BLaER1 (cell line): ENCODE measurements around the gene NCAPH2.
A peak's percentile ranks its signal among the peaks of the same experiment; 100 is the strongest.

Experiments used
- H3K27ac ChIP-seq: shearing (Covaris generic); formaldehyde crosslinking; 2 replicates; pipeline ENCODE4 v1.8.1; 2022
- H3K27me3 ChIP-seq: shearing (Covaris generic); formaldehyde crosslinking; 2 replicates; pipeline ENCODE4 v1.8.1; 2022
- H3K36me3 ChIP-seq: shearing (Covaris generic); formaldehyde crosslinking; 2 replicates; pipeline ENCODE4 v1.8.1; 2022
- H3K4me1 ChIP-seq: shearing (Covaris generic); formaldehyde crosslinking; 2 replicates; pipeline ENCODE4 v1.8.1; 2022
- H3K4me2 ChIP-seq: shearing (Covaris generic); formaldehyde crosslinking; 2 replicates; pipeline ENCODE4 v1.8.1; 2022
- H3K4me3 ChIP-seq: shearing (Covaris generic); formaldehyde crosslinking; 2 replicates; pipeline ENCODE4 v1.8.1; 2022
- H3K9ac ChIP-seq: shearing (Covaris generic); formaldehyde crosslinking; 2 replicates; pipeline ENCODE4 v1.8.1; 2022
- H3K9me3 ChIP-seq: shearing (Covaris generic); formaldehyde crosslinking; 2 replicates; pipeline ENCODE4 v1.8.1; 2022
- H4K20me1 ChIP-seq: shearing (Covaris generic); formaldehyde crosslinking; 2 replicates; pipeline ENCODE4 v1.8.1; 2022
- Cebpa-rat ChIP-seq: shearing (Covaris generic); IDR thresholded peaks from 2 replicates; pipeline ENCODE4 v1.8.1; 2022

Gene NCAPH2

DNA sequence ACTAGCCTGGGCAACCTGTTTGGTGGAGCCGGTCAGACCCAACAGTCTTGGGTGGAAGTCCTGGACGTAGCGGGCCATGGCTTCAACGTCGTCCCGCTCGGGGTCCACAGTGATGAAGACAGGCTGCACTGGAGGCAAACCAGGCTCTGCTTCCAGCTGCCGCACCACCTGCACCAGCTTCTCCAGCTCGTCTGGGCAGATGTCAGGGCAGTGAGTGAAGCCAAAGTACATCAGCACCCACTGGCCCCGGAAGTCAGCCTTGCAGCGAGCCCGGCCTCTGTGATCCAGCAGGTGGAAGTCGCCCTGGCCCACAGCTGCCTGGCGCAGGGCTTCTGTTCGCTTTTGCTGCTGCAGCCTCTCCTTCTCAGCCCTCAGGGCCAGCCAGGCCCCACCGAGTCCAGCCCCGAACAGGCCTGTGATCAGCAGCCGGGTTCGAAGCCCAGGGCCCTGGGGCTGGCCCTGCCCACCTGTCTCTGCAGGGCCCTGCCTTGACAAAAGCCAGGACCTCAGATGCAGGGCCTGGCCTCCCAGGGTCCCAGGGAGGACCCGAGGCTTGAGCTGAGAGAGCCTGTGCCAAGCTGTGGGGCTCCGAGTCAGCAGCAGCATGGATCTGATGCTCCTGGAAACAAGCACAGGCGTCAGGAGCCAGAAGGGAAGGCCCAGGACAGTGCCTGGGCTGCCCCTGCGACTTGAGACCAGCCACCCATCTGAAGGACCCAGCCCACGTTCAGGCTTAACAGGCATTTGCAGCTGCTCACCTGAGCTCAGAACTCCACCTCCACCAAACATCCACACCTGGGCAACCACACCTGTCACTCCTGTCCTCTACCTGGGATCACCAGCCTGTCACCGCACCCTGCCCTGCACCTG, 16.0 kb downstream of the NCAPH2 start:
- peaks cover 13% of the 10 kb centered on the region for H3K27me3 ChIP-seq
- H3K4me2 ChIP-seq, result peak overlapping the region; percentile 94
- peaks cover 52% of the 10 kb centered on the region for H3K36me3 ChIP-seq
- no peak overlapping the region for H3K27ac ChIP-seq
- peak overlapping the region; percentile 80 for H3K4me3 ChIP-seq
- peaks cover 36% of the 10 kb centered on the region for H3K4me1 ChIP-seq
- peak overlapping the region; percentile 88 for H3K9ac ChIP-seq
- no peak for TF ChIP-seq Cebpa-rat
- H3K9me3 ChIP-seq, result no peaks in the 10 kb centered on the region
- peaks cover 35% of the 10 kb centered on the region for H4K20me1 ChIP-seq

DNA sequence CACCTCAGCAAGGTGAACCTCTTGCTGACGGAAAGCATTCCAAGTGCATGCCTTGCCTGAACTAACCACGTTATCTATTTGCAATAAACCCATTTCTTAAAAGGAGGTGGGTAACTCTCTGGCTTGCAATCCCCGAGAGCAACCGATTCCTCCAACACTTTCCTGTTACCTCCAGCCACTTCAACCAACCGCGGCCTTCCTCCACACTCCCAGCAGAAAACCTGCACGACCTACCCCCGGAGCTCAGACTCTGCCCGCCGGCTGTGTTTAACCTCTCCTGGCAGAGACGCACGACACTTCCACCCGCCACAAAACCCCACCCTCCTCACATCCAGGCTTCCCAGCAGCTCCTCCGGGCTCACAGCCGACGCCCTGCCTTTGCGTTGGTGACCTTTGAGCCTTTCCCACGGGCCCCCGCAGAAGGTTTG, 16.7 kb downstream of the NCAPH2 start:
- H3K9ac ChIP-seq, result peak overlapping the region; percentile 88
- peaks cover 45% of the 10 kb centered on the region for H3K36me3 ChIP-seq
- TF ChIP-seq Cebpa-rat, result no peak
- H3K9me3 ChIP-seq, result peaks cover 5% of the 10 kb centered on the region
- H3K4me2 ChIP-seq, result peak overlapping the region; percentile 94
- H3K27me3 ChIP-seq, result peaks cover 19% of the 10 kb centered on the region
- H4K20me1 ChIP-seq, result peaks cover 36% of the 10 kb centered on the region
- peak overlapping the region; percentile 94 for H3K27ac ChIP-seq
- H3K4me3 ChIP-seq, result peak overlapping the region; percentile 80
- peaks cover 38% of the 10 kb centered on the region for H3K4me1 ChIP-seq

DNA sequence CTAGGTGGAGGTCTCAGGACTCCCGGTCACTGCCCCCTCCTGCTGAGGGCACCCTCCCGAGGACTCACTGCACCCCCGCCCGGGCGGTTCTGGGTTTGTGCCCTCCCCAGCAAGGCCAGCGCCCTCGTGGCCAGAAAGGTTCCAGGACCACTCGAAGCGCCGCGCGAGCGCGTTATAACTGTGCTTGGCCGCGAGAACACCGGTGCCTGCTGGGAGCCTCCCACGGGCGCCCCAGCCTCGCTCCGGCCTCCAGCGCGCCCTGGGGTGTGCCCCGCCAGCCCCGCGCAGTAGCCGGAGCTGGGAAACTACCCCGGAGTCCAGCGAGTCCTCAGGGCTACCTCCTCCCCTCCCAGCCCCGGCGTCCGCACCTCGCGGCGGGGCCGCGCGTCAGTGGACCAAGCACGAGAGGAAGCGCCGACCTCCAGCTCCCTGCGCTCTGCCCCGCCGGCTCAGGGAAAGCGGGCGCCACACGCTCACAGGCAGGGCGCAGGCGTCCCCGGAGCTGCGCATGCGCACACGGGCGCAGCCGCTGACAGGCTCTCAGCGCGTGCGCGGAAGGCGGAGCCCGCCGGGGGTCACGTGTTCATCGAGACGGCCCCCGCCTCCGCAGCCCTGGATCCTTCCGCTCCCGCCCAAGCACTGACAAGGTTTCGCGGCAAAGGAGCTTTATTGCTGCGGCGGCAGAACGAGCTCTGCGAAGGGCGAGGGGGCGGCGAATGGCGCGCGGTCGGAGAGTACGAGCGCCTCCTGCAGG, 17.3 kb downstream of the NCAPH2 start, which contains the start of gene SCO2:
TSS of gene SCO2 (minus strand) at position 495 of the 754 bp plus-strand sequence. CDS start 1,187 bp downstream, outside the sequence.
- TF ChIP-seq Cebpa-rat, result no peak
- peak within 1 kb of the TSS; percentile 94 for H3K4me2 ChIP-seq
- peak within 1 kb of the TSS; percentile 94 for H3K27ac ChIP-seq
- peaks cover 25% of the 10 kb centered on the region for H3K27me3 ChIP-seq
- H3K4me1 ChIP-seq, result peaks cover 44% of the 10 kb centered on the region
- peaks cover 42% of the 10 kb centered on the region for H4K20me1 ChIP-seq
- H3K9ac ChIP-seq, result peak within 1 kb of the TSS; percentile 88
- peaks cover 39% of the 10 kb centered on the region for H3K36me3 ChIP-seq
- H3K4me3 ChIP-seq, result peak within 1 kb of the TSS; percentile 80
- H3K9me3 ChIP-seq, result peaks cover 11% of the 10 kb centered on the region

DNA sequence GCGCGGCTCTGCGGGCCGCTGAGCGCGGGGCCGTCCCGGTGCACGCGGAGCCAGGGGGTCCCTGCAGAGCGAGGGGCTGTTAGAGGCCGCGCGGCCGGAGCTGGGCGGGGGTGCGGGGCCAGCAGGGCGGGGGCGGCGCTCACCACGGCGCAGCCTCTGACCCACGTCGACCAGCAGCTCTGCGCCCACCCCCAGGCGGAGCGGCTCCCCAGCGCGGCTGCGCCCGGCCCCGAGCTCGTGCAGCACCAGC, 17.8 kb downstream of the NCAPH2 start:
- peak overlapping the region; percentile 94 for H3K4me2 ChIP-seq
- peaks cover 49% of the 10 kb centered on the region for H3K4me1 ChIP-seq
- peak overlapping the region; percentile 88 for H3K9ac ChIP-seq
- peak overlapping the region; percentile 94 for H3K27ac ChIP-seq
- no peak for TF ChIP-seq Cebpa-rat
- peak overlapping the region; percentile 80 for H3K4me3 ChIP-seq
- H3K9me3 ChIP-seq, result peaks cover 16% of the 10 kb centered on the region
- H3K27me3 ChIP-seq, result peaks cover 30% of the 10 kb centered on the region
- H4K20me1 ChIP-seq, result peaks cover 47% of the 10 kb centered on the region
- peaks cover 34% of the 10 kb centered on the region for H3K36me3 ChIP-seq

DNA sequence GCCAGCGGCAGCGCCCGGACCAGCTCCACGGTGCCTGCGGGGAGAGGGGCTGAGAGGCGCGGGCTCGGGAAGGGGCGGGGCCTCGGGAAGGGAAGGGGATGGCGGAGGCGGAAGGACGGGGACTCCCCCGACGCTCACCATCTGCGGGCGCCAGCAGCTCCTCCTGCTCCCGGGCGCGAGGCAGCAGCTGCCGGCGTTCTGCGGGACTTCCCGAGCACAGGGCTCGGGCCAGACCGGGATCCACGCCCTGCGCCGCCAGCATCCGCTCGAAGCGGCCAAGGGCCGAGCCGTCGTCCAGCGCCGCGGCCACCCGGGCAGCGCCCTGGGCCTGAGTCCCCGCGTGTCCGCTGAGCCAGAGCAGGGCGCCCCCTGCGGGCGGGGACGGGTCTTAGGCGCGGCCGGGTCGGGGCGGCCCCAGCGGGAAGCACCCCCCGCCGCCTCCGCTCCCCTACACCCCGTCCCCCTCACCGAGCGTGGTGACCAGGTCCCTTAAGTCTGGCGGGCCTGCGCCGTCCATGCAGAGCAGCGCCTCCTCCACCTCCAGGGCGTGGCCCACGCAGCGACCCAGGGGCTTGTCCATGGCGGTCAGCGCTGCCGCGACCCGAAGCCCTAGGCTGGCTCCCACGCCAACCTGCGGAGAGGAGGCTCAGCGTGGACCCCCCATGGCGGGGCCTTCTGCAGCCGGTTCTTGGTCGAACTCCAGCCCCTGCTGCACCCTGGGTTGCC, 18.2 kb downstream of the NCAPH2 start:
- Histone ChIP-seq H3K4me1 (peaks cover 54% of the 10 kb centered on the region), H3K27ac (peak overlapping the region; percentile 94), H3K27me3 (peaks cover 35% of the 10 kb centered on the region), H3K4me2 (peak overlapping the region; percentile 94), H3K9ac (peak overlapping the region; percentile 88), H4K20me1 (peaks cover 52% of the 10 kb centered on the region), H3K4me3 (peak overlapping the region; percentile 80), H3K9me3 (peaks cover 18% of the 10 kb centered on the region), H3K36me3 (peaks cover 29% of the 10 kb centered on the region)
- TF ChIP-seq Cebpa-rat, result no peak

DNA sequence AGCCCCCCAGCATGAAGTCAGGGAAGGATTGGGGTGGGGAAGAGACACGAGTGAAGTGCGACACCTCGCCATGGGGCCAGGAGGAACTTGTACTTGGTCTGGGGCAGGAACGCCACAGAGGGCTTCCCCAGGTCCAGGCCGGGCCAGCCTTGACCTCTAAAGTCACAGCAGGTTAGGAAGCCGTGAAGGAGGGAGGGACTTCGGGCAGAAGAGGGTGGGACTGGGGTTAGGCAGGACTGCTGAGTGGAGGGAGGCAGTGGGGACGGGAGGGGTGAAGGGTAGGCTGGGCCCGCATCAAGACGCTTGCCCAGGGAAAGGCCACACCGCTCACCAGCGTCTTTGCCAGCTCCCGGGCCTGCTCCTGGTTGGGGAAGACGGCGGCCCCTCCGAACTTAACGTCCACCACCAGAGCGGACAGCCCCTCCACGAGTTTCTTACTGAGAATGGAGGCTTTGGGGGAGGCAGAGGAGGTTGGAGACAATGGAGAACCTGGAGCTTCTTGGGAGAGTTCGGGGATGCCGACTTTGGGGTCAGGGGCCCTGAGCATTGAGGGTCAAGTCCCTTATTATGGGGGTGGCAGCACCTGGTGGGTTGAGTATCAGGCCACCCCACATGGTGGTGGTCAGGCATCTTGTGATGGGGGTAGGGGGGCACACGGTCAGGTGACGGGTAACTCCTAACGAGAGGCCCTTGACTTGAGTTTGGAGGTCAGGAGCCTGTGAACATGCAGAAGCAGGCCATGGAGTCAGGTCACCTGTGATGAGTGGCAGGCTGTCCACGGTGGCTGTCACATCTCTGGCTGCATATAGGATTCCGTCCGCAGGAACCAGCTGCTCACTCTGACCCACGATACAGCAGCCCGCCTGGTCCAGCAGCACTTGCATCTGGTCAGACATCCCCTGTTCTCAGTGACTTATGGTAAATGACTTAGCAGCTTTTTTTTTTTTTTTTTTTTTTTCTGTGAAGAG, 19.1 kb downstream of the NCAPH2 start:
- peaks cover 60% of the 10 kb centered on the region for H4K20me1 ChIP-seq
- peak overlapping the region; percentile 94 for H3K4me2 ChIP-seq
- H3K9ac ChIP-seq, result peak overlapping the region; percentile 88
- peaks cover 44% of the 10 kb centered on the region for H3K27me3 ChIP-seq
- peaks cover 21% of the 10 kb centered on the region for H3K36me3 ChIP-seq
- peaks cover 18% of the 10 kb centered on the region for H3K9me3 ChIP-seq
- H3K27ac ChIP-seq, result peak overlapping the region; percentile 94
- no peak for TF ChIP-seq Cebpa-rat
- peaks cover 57% of the 10 kb centered on the region for H3K4me1 ChIP-seq
- H3K4me3 ChIP-seq, result peak overlapping the region; percentile 80

DNA sequence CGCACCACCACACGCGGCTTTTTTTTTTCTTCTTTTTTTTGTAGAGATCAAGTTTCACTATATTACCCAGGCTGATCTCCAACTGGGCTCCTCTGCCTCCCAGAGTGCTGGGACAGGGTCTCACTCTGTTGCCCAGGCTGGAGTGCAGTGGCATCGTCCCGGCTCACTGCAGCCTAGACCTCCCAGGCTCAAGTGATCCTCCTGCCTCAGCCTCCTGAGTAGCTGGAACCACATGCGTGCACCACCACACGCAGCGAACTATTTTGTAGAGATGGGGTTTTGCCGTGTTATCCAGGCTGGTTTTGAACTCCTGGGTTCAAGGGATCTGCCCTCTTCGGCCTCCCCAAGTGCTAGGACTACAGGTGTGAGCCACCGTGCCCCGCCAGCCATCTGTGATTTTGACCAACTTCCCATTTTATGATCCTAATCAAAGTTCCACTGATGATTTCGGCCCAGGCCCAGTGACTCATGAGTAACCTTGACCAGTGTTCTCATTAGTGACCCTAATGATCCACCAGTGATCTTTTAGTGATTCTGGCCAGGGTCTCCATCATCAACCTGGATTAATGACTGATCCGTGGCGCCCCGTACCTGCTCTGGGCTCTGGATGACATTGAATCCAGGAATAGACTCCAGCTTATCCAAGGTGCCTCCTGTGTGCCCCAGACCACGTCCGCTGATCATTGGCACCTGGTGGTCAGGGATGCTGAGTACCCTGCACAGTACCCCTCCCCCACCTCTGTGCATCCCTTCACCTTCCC, 20.1 kb downstream of the NCAPH2 start:
- TF ChIP-seq Cebpa-rat, result no peak
- no peak overlapping the region for H3K4me3 ChIP-seq
- peaks cover 18% of the 10 kb centered on the region for H3K9me3 ChIP-seq
- peaks cover 11% of the 10 kb centered on the region for H3K36me3 ChIP-seq
- H3K9ac ChIP-seq, result no peak overlapping the region
- no peak overlapping the region for H3K27ac ChIP-seq
- peaks cover 53% of the 10 kb centered on the region for H3K27me3 ChIP-seq
- H3K4me1 ChIP-seq, result peaks cover 57% of the 10 kb centered on the region
- H4K20me1 ChIP-seq, result peaks cover 57% of the 10 kb centered on the region
- peak overlapping the region; percentile 28 for H3K4me2 ChIP-seq

DNA sequence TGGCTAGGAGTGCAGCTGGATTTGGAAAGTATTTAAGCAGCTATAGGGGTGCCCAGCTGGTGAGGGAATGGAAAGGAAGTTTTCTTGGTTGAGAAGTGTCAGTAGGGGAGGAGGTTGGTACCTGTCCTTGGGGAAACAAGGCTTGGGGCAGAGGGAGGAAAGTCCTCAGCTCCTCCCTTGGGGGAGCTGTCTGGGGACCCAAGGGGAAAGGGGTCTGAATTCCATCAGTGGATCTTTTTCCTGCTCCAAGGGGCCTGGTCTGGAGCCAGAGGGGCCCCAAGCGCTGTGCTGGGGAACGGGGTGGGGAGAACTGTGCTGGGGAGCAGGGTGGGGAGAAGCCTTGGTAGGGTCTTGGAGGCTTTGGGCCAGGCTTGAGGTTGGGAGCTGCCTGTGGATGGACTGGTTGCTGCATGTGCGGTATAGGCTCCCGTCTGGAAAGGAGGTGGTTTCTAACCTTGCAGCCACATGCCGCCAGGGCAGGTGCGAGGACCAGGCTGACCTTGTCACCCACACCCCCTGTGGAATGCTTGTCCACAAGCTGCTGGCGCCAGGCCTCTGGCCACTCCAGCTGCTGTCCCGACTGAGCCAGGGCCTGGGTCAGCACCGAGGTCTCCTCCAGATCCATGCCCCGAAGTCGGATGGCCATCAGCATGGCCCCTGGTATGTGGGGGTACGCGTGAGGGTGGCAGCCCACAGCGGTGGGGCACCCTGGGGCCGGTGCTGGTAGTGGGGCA, 20.8 kb downstream of the NCAPH2 start:
- H3K9ac ChIP-seq, result no peak overlapping the region
- H3K36me3 ChIP-seq, result peaks cover 4% of the 10 kb centered on the region
- H3K27ac ChIP-seq, result no peak overlapping the region
- peaks cover 61% of the 10 kb centered on the region for H3K27me3 ChIP-seq
- peaks cover 18% of the 10 kb centered on the region for H3K9me3 ChIP-seq
- peaks cover 55% of the 10 kb centered on the region for H3K4me1 ChIP-seq
- no peak overlapping the region for H3K4me3 ChIP-seq
- H3K4me2 ChIP-seq, result peak overlapping the region; percentile 28
- H4K20me1 ChIP-seq, result peaks cover 50% of the 10 kb centered on the region
- no peak for TF ChIP-seq Cebpa-rat
